ENCODE results near the gene SELENBP1.
"Not testable (repeated sequence)": the region's sequence is repeated elsewhere in the genome, so short reads cannot be mapped to it uniquely, and the experiment has no call there.

SELENBP1 gene

GRCh38 chr1:151372058-151372934 lies at the start of gene SELENBP1:
SELENBP1 (minus strand) TSS chr1:151372705; CDS start chr1:151372641, 64 bp downstream.
- DNase-seq: peak in 44 of 51 donors; percentile 9 to 78 (median 52)

DNA sequence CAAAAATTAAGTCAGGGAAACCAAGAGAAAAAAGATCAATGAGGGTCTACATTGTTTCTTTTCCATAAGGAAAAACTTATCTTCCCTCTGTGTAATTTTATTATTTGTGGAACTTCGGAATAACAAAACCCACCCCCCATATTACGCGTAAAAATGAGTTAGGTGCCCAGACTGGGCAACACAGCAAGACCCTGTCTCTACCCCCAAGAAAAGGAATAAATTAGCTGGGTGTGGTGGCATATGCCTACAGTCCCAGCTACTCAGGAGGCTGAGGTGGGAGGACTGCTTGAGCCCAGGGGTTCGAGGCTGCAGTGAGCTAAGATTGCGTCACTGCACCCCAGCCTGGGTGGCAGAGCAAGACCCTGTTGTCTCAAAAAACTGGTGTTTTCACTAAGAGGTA lies 47.3 kb upstream of the SELENBP1 start:
- DNase-seq: no peak

GRCh38 chr1:151418081-151418480 lies 45.6 kb upstream of the SELENBP1 start:
- DNase-seq: no peak

- DNase-seq: no peak
These were observed 43.7 kb upstream of the SELENBP1 start for GRCh38 chr1:151416231-151416630.

DNA sequence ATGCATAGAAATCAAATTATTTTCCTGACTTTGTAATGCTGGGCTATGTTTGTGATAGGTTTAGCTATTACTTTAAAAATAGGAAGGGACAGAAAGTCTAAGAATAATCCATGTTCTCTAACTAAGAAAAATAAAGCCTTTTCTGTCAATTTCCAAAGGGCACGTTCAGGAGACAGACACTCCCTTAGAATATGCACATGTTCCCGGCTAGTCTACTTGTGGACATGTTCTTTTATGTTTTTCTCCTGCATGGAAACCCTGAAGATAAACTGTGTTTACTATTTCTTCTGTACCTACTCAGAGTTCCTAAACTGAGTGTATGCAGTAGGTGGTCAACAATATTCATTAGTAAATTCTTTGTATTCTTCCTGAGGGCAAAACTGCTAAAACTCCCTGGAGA lies 39.4 kb upstream of the SELENBP1 start:
- DNase-seq: no peak

GRCh38 chr1:151408891-151409290 lies 36.4 kb upstream of the SELENBP1 start:
- no peak for DNase-seq

DNA sequence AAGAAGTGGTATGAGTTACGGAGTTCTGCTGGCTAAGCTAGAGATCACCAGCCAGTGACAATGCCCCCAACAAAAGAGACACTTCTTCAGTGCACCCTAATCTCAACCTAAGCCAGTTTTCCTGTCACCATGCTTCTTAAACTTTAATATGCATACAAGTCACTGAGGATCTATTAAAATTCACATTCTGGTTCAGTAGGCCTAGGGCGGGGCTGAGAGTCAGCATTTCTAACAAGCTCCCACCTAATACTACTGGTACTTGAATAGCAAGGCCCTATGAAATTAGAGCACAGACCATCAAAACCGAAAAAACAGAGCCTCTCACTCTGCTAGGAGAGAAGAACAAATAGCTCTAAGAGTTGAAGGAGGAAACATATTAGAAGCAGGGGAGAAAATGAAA lies 34.8 kb upstream of the SELENBP1 start:
- no peak for DNase-seq

GRCh38 chr1:151406176-151406575 lies 33.7 kb upstream of the SELENBP1 start:
- peak in 12 of 51 donors; percentile 2 to 43 (median 13) for DNase-seq

GRCh38 chr1:151405187-151405951 lies 32.9 kb upstream of the SELENBP1 start:
- no peak for DNase-seq

- DNase-seq: no peak
These were observed 31.1 kb upstream of the SELENBP1 start for GRCh38 chr1:151403612-151404011.

GRCh38 chr1:151402764-151403163 lies 30.3 kb upstream of the SELENBP1 start:
- no peak for DNase-seq

- DNase-seq: no peak
These were observed 29.4 kb upstream of the SELENBP1 start for GRCh38 chr1:151401860-151402259.

GRCh38 chr1:151401125-151401788 lies 28.8 kb upstream of the SELENBP1 start:
- no peak for DNase-seq

DNA sequence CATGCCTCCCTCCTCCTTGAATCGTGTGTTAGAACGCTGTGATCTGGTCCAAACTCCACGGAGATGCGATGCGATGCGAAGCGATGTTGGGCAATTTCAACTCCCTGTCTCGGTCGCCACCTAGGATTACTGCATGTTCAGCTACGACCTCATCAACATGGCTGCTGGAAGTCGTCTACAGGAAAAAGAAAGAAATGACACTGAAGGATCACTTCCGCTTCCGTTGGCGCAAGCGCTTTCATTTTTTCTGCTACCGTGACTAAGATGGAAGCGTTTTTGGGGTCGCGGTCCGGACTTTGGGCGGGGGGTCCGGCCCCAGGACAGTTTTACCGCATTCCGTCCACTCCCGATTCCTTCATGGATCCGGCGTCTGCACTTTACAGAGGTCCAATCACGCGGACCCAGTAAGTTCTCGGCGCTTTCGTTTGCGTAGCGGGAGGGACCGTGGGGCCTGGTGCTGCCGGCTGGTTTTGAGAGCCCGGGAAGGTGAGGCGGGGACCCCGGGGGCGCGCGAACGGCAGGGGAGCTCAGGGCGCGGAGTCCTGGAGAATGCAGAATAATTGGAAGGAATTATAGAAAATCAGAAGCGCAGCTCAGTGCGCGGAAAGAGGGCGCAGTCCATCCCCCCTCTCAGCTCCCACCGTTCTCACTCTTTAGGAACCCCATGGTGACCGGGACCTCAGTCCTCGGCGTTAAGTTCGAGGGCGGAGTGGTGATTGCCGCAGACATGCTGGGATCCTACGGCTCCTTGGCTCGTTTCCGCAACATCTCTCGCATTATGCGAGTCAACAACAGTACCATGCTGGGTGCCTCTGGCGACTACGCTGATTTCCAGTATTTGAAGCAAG lies 27.0 kb upstream of the SELENBP1 start, which contains the start of gene PSMB4:
Gene PSMB4, plus strand, starts transcription at position 250 of the 848 bp plus-strand sequence. Its CDS starts 15 bp downstream, at position 265.
- peak; percentile 40 to 96 (median 78) for DNase-seq

DNA sequence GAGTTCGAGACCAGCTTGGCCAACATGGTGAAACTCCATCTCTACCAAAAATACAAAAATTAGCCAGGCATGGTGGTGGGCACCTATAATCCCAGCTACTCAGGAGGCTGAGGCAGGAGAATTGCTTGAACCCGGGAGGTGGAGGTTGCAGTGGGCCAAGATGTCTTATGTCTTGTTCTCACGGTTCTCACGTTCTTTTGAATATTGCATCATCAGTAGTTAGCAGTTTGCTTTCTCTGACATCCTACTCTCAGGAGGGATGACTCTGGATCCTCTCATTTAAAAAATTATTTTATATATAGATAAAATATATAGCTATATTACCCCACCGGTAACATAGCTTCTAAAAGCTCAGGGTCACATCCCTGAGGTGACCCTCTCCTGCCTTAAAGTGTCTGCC lies 23.8 kb upstream of the SELENBP1 start:
- DNase-seq: not testable (repeated sequence)

- DNase-seq: no peak
These were observed 21.1 kb upstream of the SELENBP1 start for GRCh38 chr1:151393583-151393982.

DNA sequence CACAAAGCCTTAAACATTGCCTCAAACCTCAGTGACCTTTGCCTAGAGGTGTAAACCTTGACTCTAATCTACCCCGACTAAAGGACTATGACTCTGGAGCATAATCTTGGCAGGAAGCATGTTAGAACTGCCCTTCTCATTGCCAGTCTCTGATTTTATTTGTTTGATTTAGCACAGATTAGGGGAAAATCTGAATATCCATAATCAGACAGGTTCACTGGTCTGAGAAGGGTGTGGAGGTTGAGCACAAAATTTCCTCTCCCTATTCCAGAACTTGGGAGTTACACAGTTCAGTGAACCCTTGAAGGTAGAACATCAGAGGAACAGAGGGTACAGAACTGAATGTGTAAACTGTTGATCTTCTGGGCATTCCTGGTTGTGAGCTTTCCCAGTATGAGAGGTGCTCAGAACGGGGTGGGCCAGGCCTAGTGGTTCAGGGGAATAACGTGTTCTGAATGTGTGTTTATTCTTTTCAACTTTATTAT lies 18.6 kb upstream of the SELENBP1 start:
- no peak for DNase-seq

DNA sequence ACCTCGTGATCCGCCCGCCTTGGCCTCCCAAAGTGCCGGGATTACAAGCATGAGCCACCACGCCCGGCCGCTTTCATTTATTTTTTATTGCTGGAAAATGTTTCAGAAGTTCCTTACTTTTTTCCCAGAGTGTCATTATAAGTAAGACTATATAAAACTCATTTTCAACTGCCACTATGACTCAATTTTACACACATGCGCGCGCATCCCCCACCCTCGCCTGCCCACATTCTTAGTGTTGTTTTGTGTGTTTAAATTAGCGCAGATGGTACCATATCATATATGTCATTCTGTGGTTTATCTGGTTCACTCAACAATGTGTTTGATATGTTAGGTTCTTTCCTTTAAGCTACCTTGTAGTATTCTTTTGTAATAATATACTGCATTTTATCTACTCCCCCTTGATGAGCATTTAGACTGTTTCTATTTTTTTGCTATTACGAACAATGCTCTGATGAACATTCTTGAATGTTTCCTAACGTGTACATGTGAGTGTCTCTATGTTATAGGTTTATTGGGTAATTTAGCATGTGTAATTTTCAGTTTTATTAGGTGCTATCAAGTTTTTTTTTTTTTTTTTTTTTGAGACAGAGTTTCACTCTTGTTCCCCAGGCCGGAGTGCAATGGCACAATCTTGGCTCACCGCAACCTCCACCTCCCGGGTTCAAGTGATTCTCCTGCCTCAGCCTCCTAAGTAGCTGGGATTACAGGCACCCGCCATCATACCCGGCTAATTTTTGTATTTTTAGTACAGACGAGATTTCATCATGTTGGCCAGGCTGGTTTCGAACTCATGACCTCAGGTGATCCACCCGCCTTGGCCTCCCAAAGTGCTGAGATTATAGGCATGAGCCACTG lies 17.9 kb upstream of the SELENBP1 start:
- DNase-seq: not testable (repeated sequence)

- DNase-seq: no peak
These were observed 13.5 kb upstream of the SELENBP1 start for GRCh38 chr1:151386002-151386401.

GRCh38 chr1:151384584-151384983 lies 12.1 kb upstream of the SELENBP1 start:
- DNase-seq: no peak

Data from hypothalamus (tissue), 51 donors.